Omental fat pad (tissue), 4 donors: ENCODE results near the gene DNAH17. TPM values are rescaled to one million over a fixed set of nuclear protein-coding genes. Genes with fewer than 3 reads are reported as not detected.

Experiments used
- ATAC-seq: fragments of 150-250 bp; one replicate; pipeline ENCODE4 v1.9.1; 2016; ENCODE audit warnings: mild to moderate bottlenecking, moderate library complexity; ENCODE audit not compliant: low FRiP score
- DNase-seq: peaks from one replicate; pipeline ENCODE4 v3.0.0-alpha.2; 2019; ENCODE audit warnings: low spot score
- CTCF ChIP-seq, 3 donors: fragments of 450-650 bp; IDR thresholded peaks; one replicate each; pipeline ENCODE4 v1.5.1; 2016 to 2017; ENCODE audit warnings: antibody characterized with exemption in 3 of 3, mild to moderate bottlenecking in 3 of 3, moderate library complexity in 2 of 3
- total RNA-seq, 4 donors: library from RNA; depleted of rRNA; stranded (reverse); fragments of >200 nt; gene quantifications; one replicate each; pipeline ENCODE4 v1.1.0, GENCODE V29; 2016

The DNAH17 gene
- total RNA-seq, 4 donors from 2014 or later = 0.24 to 1.4 (median 0.34) TPM

GRCh38 chr17:78619334-78619733 is 42.1 kb upstream of the DNAH17 start:
- DNase-seq (no peak), ATAC-seq (no peak)
- TF ChIP-seq CTCF (IDR thresholded peaks at IDR 0.05) = no peak

GRCh38 chr17:78618264-78619066 is 41.3 kb upstream of the DNAH17 start:
- no peak for TF ChIP-seq CTCF (IDR thresholded peaks at IDR 0.05)
- no peak for ATAC-seq
- no peak for DNase-seq

- DNase-seq (no peak), ATAC-seq (no peak)
- no peak for TF ChIP-seq CTCF (IDR thresholded peaks at IDR 0.05)
Observed at GRCh38 chr17:78617511-78618061, 40.4 kb upstream of the DNAH17 start.

- no peak for TF ChIP-seq CTCF (IDR thresholded peaks at IDR 0.05)
- DNase-seq (no peak), ATAC-seq (no peak)
Observed at GRCh38 chr17:78616946-78617345, 39.8 kb upstream of the DNAH17 start.

GRCh38 chr17:78615631-78616030 is 38.4 kb upstream of the DNAH17 start:
- no peak for ATAC-seq
- TF ChIP-seq CTCF (IDR thresholded peaks at IDR 0.05) = no peak
- no peak for DNase-seq

- no peak for TF ChIP-seq CTCF (IDR thresholded peaks at IDR 0.05)
- DNase-seq (no peak), ATAC-seq (no peak)
Observed at GRCh38 chr17:78613416-78613815, 36.2 kb upstream of the DNAH17 start.

GRCh38 chr17:78611607-78612006 is 34.4 kb upstream of the DNAH17 start:
- DNase-seq (no peak), ATAC-seq (no peak)
- TF ChIP-seq CTCF (IDR thresholded peaks at IDR 0.05) = no peak
